Osteocyte (in vitro differentiated cells): Measurements from ENCODE around the gene GBP1. TPM values are rescaled to one million over a fixed set of nuclear protein-coding genes. Genes with fewer than 3 reads are reported as not detected.
"Not testable (repeated sequence)": the region's sequence is repeated elsewhere in the genome, so short reads cannot be mapped to it uniquely, and the experiment has no call there.

ENCODE experiments used
- DNase-seq: peaks from one replicate; pipeline ENCODE4 v3.0.0; 2021; ENCODE audit warnings: mixed read lengths; ENCODE audit not compliant: unreplicated experiment; ENCODE audit errors: extremely low spot score
- H3K27ac Mint-ChIP-seq: one replicate; pipeline ENCODE4 v1.8.0; 2021; ENCODE audit warnings: mild to moderate bottlenecking, mixed read lengths; ENCODE audit not compliant: unreplicated experiment
- H3K27me3 Mint-ChIP-seq: one replicate; pipeline ENCODE4 v1.8.0; 2021; ENCODE audit warnings: mixed read lengths; ENCODE audit not compliant: unreplicated experiment
- H3K36me3 Mint-ChIP-seq: one replicate; pipeline ENCODE4 v1.8.0; 2021; ENCODE audit warnings: mixed read lengths; ENCODE audit not compliant: unreplicated experiment
- H3K4me1 Mint-ChIP-seq: one replicate; pipeline ENCODE4 v1.8.0; 2021; ENCODE audit warnings: mixed read lengths; ENCODE audit not compliant: unreplicated experiment
- H3K4me3 Mint-ChIP-seq: one replicate; pipeline ENCODE4 v1.8.0; 2021; ENCODE audit warnings: mild to moderate bottlenecking, moderate library complexity, mixed read lengths; ENCODE audit not compliant: unreplicated experiment
- H3K9me3 Mint-ChIP-seq: one replicate; pipeline ENCODE4 v1.8.0; 2021; ENCODE audit warnings: mixed read lengths; ENCODE audit not compliant: unreplicated experiment
- total RNA-seq: library from RNA; stranded (reverse); gene quantifications from 2 replicates; pipeline ENCODE4 v1.2.1, GENCODE V29; 2021
- TF ChIP-seq, protein P1 (sequence below): fragments of 200-600 bp; sonication (generic); IDR thresholded peaks from 2 replicates; pipeline ENCODE4 v1.5.0; 2021; ENCODE audit warnings: antibody characterized with exemption, mild to moderate bottlenecking, moderate library complexity

GBP1 gene
- total RNA-seq, 1 donor from 2014 or later = 26.3 TPM

GRCh38 chr1:89060091-89060490, 4.9 kb downstream of the GBP1 start:
- Mint-ChIP-seq H3K27ac (no peak overlapping the region), H3K36me3 (peaks cover 34% of the 10 kb centered on the region), H3K9me3 (no peaks in the 10 kb centered on the region), H3K27me3 (no peaks in the 10 kb centered on the region), H3K4me1 (peaks cover 41% of the 10 kb centered on the region), H3K4me3 (no peak overlapping the region)
- no peak for DNase-seq
- TF ChIP-seq, protein P1, sequence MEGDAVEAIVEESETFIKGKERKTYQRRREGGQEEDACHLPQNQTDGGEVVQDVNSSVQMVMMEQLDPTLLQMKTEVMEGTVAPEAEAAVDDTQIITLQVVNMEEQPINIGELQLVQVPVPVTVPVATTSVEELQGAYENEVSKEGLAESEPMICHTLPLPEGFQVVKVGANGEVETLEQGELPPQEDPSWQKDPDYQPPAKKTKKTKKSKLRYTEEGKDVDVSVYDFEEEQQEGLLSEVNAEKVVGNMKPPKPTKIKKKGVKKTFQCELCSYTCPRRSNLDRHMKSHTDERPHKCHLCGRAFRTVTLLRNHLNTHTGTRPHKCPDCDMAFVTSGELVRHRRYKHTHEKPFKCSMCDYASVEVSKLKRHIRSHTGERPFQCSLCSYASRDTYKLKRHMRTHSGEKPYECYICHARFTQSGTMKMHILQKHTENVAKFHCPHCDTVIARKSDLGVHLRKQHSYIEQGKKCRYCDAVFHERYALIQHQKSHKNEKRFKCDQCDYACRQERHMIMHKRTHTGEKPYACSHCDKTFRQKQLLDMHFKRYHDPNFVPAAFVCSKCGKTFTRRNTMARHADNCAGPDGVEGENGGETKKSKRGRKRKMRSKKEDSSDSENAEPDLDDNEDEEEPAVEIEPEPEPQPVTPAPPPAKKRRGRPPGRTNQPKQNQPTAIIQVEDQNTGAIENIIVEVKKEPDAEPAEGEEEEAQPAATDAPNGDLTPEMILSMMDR = no peak

DNA sequence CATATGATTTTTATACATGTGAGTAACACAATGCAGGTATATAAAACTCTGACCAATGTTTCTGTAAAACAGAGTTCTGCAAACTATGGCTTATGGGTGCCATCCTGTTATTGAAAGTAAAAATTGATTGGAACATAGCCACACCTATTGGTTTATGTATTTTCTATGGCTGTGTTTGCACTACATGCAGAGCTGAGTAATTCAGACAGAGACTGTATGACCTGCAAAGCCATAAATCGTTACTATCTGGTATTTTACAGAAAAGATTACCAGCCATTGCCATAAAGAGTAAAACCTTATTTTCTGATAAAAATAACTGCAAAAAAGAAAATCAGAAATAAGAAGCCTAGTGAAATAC, 13.1 kb downstream of the GBP1 start:
- Mint-ChIP-seq H3K4me1 (no peaks in the 10 kb centered on the region), H3K27ac (no peak overlapping the region), H3K4me3 (no peak overlapping the region), H3K27me3 (no peaks in the 10 kb centered on the region), H3K36me3 (peaks cover 32% of the 10 kb centered on the region), H3K9me3 (no peaks in the 10 kb centered on the region)
- TF ChIP-seq, protein P1 = no peak
- no peak for DNase-seq

GRCh38 chr1:89051300-89051954, 13.6 kb downstream of the GBP1 start:
- no peak for DNase-seq
- Mint-ChIP-seq H3K27me3 (no peaks in the 10 kb centered on the region), H3K36me3 (peaks cover 28% of the 10 kb centered on the region), H3K27ac (no peak overlapping the region), H3K4me1 (no peaks in the 10 kb centered on the region), H3K4me3 (no peak overlapping the region), H3K9me3 (no peaks in the 10 kb centered on the region)
- TF ChIP-seq, protein P1 = no peak

GRCh38 chr1:89050649-89051033, 14.4 kb downstream of the GBP1 start:
- Mint-ChIP-seq H3K4me1 (no peaks in the 10 kb centered on the region), H3K36me3 (peaks cover 23% of the 10 kb centered on the region), H3K27ac (no peak overlapping the region), H3K4me3 (no peak overlapping the region), H3K9me3 (no peaks in the 10 kb centered on the region), H3K27me3 (no peaks in the 10 kb centered on the region)
- TF ChIP-seq, protein P1 = no peak
- DNase-seq = no peak

DNA sequence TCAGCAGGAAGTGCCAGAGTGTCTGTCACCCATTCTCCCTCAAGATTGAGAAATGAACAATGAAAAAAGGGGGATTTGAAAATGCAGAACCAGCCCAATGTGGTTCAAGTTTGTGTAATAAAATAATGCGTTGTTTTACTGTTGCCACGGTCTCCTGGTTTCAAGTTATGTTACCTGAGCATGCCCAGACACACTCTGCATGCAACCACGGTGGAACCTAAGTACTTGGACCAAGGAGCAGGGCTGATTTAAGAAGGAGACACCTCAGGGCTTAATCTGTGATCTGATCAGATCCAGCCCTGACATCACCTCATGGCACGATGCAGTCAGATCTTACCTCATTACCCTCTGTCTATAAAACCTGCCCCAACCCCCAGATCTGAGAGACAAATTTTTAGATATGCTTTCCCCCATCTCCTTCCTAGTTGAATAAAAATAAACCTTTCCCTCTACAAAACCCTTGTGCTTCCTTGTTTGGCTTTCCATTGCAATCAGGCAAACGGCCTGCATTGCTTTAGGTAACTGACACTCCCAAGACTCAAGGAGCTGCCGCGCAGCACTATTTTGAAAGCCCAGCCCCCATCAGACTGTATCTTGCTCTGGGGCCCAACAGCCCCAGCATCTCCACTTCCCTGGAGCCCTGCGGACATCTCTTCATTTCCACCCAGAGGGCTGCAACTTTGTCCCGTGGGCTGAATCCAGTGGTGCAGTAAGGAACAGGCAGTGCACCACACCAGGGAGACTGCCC, 14.9 kb downstream of the GBP1 start:
- H3K4me1 Mint-ChIP-seq, H3K4me3 Mint-ChIP-seq, DNase-seq, H3K27me3 Mint-ChIP-seq, H3K27ac Mint-ChIP-seq, H3K9me3 Mint-ChIP-seq: not testable (repeated sequence)
- H3K36me3 Mint-ChIP-seq = peaks cover 20% of the 10 kb centered on the region

DNA sequence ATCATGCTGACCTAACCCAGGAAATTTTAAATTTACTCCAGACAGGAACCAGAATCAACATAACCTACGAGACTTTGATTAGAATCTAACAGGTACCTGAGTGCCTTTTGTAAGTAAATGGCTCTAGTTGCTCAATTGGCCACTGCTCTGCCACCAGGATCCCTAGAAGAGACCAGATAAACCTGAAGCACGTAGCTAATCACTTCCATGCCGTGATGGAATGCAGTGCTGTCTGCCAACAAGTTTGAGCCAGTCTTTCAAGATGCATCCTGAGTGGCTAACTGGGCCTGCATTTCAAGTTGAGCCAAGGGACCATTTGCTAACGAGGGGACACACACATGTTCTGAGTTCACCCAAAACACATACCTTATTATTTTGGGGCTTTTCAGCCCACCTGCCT, 15.8 kb downstream of the GBP1 start:
- H3K4me1 Mint-ChIP-seq, H3K27me3 Mint-ChIP-seq, H3K27ac Mint-ChIP-seq: not testable (repeated sequence)

More for the DNA sequence above, 15.8 kb downstream of the GBP1 start:
- H3K4me3 Mint-ChIP-seq, DNase-seq, H3K9me3 Mint-ChIP-seq: not testable (repeated sequence)
- H3K36me3 Mint-ChIP-seq = peaks cover 14% of the 10 kb centered on the region
